Type B pancreatic cell (in vitro differentiated cells): ENCODE data around the gene TM2D1. TPM values are rescaled to one million over a fixed set of nuclear protein-coding genes. Genes with fewer than 3 reads are reported as not detected.

Experiments used
- DNase-seq: peaks from one replicate; pipeline ENCODE4 v3.0.0; 2021; ENCODE audit warnings: mixed read lengths; ENCODE audit not compliant: unreplicated experiment; ENCODE audit errors: extremely low spot score
- H3K27ac Mint-ChIP-seq: 2 replicates; pipeline ENCODE4 v1.8.0; 2021; ENCODE audit warnings: mild to moderate bottlenecking, mixed read lengths
- H3K27me3 Mint-ChIP-seq: 2 replicates; pipeline ENCODE4 v1.8.0; 2021; ENCODE audit warnings: mixed read lengths
- H3K36me3 Mint-ChIP-seq: 2 replicates; pipeline ENCODE4 v1.8.0; 2021; ENCODE audit warnings: mixed read lengths
- H3K4me1 Mint-ChIP-seq: one replicate; pipeline ENCODE4 v1.8.0; 2021; ENCODE audit warnings: mixed read lengths; ENCODE audit not compliant: unreplicated experiment
- H3K4me3 Mint-ChIP-seq: 2 replicates; pipeline ENCODE4 v1.8.0; 2021; ENCODE audit warnings: mild to moderate bottlenecking, mixed read lengths
- H3K9me3 Mint-ChIP-seq: 2 replicates; pipeline ENCODE4 v1.8.0; 2021; ENCODE audit warnings: mixed read lengths
- CTCF ChIP-seq: fragments of 200-600 bp; sonication (generic); conservative IDR thresholded peaks from 2 replicates; pipeline ENCODE4 v1.5.0; 2021; ENCODE audit warnings: antibody characterized with exemption, mild to moderate bottlenecking
- total RNA-seq: library from RNA; stranded (reverse); gene quantifications from 2 replicates; pipeline ENCODE4 v1.2.1, GENCODE V29; 2021; ENCODE audit warnings: low replicate concordance

The TM2D1 gene
- total RNA-seq, 1 donor from 2014 or later: 37.1 TPM

DNA sequence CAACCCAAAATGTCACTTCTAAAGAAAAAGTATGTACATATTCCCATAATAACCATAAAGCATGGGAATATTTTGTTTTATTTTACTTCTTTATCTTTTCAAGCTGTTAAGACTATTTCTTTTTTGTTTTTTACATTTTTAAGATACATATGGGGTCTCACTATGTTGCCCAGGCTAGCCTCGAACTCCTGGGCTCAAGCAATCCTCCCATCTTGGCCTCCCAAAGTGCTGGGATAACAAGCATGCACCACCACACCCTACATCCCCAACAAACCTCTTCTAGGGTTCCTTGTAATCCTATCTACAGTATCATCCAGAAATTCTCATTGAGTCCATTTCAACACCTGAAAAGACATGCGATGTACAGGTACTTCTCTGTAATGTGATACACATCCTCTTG lies 87.5 kb downstream of the TM2D1 start:
- no peak for TF ChIP-seq CTCF
- Mint-ChIP-seq H3K27ac (no peak overlapping the region), H3K4me3 (no peak overlapping the region), H3K4me1 (peaks cover 28% of the 10 kb centered on the region), H3K36me3 (peaks cover 3% of the 10 kb centered on the region), H3K9me3 (peaks cover 4% of the 10 kb centered on the region), H3K27me3 (peaks cover 8% of the 10 kb centered on the region)
- DNase-seq: no peak

DNA sequence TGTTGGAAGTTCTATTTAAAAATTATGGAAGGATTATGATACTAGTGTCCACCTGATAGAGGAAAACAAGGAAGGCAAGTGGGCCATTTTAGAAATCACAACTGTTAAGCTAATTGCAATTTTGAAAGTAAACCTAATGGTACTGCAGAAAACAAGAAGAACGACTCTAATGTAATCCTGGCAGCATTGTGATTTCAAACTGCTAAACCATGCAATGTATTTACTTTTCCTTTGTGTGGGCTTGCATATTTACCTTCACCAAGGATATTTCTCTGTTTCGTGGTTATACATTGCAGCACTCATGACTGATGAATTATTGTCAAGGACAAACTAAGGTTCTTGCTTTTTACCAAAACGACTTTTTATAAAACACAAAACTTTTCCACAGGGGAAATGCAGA lies 88.1 kb downstream of the TM2D1 start:
- Mint-ChIP-seq H3K27ac (no peak overlapping the region), H3K9me3 (peaks cover 4% of the 10 kb centered on the region), H3K36me3 (peaks cover 3% of the 10 kb centered on the region), H3K4me3 (no peak overlapping the region), H3K4me1 (peaks cover 26% of the 10 kb centered on the region), H3K27me3 (peaks cover 8% of the 10 kb centered on the region)
- DNase-seq: no peak
- TF ChIP-seq CTCF: no peak

DNA sequence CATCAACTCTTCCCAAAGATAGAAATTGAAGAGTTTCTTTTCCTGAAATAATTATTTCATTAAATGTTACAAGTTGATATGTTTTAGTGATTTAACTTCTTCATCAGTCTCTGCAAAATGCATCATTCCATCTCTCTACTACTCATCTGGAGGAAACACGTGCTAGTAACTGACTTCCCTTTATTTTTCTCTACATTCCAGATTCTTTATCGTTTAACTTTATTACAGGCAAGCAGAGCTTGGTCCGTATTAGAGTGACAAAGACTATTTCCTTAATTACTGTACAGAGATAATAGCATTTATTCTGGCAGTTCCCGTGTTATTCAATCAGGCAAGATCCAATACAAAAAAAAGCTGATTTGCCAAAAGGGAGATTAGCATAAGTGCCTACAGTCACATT lies 88.6 kb downstream of the TM2D1 start:
- peaks cover 3% of the 10 kb centered on the region for H3K36me3 Mint-ChIP-seq
- H3K27me3 Mint-ChIP-seq: peaks cover 7% of the 10 kb centered on the region
- H3K9me3 Mint-ChIP-seq: peaks cover 4% of the 10 kb centered on the region
- no peak for DNase-seq
- TF ChIP-seq CTCF: no peak
- no peak overlapping the region for H3K4me3 Mint-ChIP-seq
- peaks cover 22% of the 10 kb centered on the region for H3K4me1 Mint-ChIP-seq
- H3K27ac Mint-ChIP-seq: no peak overlapping the region

GRCh38 chr1:61635557-61635956 lies 89.4 kb downstream of the TM2D1 start:
- Mint-ChIP-seq H3K4me1 (peaks cover 18% of the 10 kb centered on the region), H3K27ac (no peak overlapping the region), H3K4me3 (no peak overlapping the region), H3K27me3 (peaks cover 4% of the 10 kb centered on the region), H3K9me3 (peaks cover 4% of the 10 kb centered on the region), H3K36me3 (peaks cover 3% of the 10 kb centered on the region)
- DNase-seq: no peak
- no peak for TF ChIP-seq CTCF

DNA sequence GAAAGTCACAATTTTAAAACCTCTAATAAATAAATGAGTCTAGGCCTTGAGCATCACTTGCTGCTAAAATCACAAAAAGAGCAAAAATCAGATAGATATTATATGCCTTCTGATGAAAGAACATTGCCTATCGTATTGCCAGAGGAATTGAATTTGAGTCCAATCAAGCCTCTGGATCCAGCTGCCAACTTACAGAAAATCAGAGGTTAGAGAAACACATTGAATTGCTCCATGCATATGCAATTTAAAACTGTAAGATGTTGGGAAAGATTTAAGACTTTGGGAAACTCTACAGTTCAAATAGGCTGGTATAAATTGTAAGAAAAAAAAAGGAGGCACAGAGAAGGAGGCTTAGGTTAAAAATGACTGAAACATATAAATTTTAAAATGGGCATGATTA lies 93.5 kb downstream of the TM2D1 start:
- TF ChIP-seq CTCF: no peak
- DNase-seq: no peak
- no peaks in the 10 kb centered on the region for H3K36me3 Mint-ChIP-seq

More for the DNA sequence above, 93.5 kb downstream of the TM2D1 start:
- H3K9me3 Mint-ChIP-seq: no peaks in the 10 kb centered on the region
- H3K4me3 Mint-ChIP-seq: no peak overlapping the region
- H3K27ac Mint-ChIP-seq: no peak overlapping the region
- no peaks in the 10 kb centered on the region for H3K27me3 Mint-ChIP-seq
- H3K4me1 Mint-ChIP-seq: no peaks in the 10 kb centered on the region

Other genes with a start within 250 kb of the TM2D1 start
- gene PATJ, start 17.3 kb upstream of the TM2D1 start, total RNA-seq: 39.4 and 83.1 TPM in 2 replicates